Right forelimb (tissue), 1 donor: ENCODE data around the gene ACVRL1.
A peak's percentile ranks its signal among the peaks of the same experiment; 100 is the strongest.

Experiments
- DNase-seq: peaks from one replicate; pipeline ENCODE4 v3.0.0-alpha.2; 2018

ACVRL1 gene

GRCh38 chr12:51900323-51900889, 6.9 kb upstream of the ACVRL1 start:
- DNase-seq, result peak; percentile 13

- DNase-seq, result peak; percentile 37
Observed at GRCh38 chr12:51901121-51901817, 6.0 kb upstream of the ACVRL1 start.

- no peak for DNase-seq
Observed at GRCh38 chr12:51901881-51902280, 5.4 kb upstream of the ACVRL1 start.

- DNase-seq, result no peak
Observed at GRCh38 chr12:51904951-51905470, 2.3 kb upstream of the ACVRL1 start.

GRCh38 chr12:51905471-51906429, 1.6 kb upstream of the ACVRL1 start:
- DNase-seq, result peak; percentile 82

GRCh38 chr12:51906430-51907082, 748 bp upstream of the ACVRL1 start:
- peak; percentile 76 for DNase-seq

GRCh38 chr12:51907856-51908425, 637 bp downstream of the ACVRL1 start:
- DNase-seq, result peak; percentile 46

GRCh38 chr12:51908876-51909592, 1.7 kb downstream of the ACVRL1 start:
- peak; percentile 36 for DNase-seq

- DNase-seq, result no peak
Observed at GRCh38 chr12:51910168-51910567, 2.9 kb downstream of the ACVRL1 start.

GRCh38 chr12:51910691-51911090, 3.4 kb downstream of the ACVRL1 start:
- peak; percentile 40 for DNase-seq

- DNase-seq, result no peak
Observed at GRCh38 chr12:51911307-51911706, 4.0 kb downstream of the ACVRL1 start.

GRCh38 chr12:51911788-51912711, 4.7 kb downstream of the ACVRL1 start:
- DNase-seq, result no peak

- no peak for DNase-seq
Observed at GRCh38 chr12:51913071-51914033, 6.0 kb downstream of the ACVRL1 start.

- DNase-seq, result no peak
Observed at GRCh38 chr12:51914034-51914923, 7.0 kb downstream of the ACVRL1 start.

GRCh38 chr12:51915003-51915625, 7.8 kb downstream of the ACVRL1 start:
- no peak for DNase-seq

- no peak for DNase-seq
Observed at GRCh38 chr12:51915951-51916350, 8.6 kb downstream of the ACVRL1 start.

- DNase-seq, result no peak
Observed at GRCh38 chr12:51917041-51917590, 9.8 kb downstream of the ACVRL1 start.
